Gastroesophageal sphincter (tissue), 4 donors: ENCODE data around the gene PPP1R13B. TPM values are rescaled to one million over a fixed set of nuclear protein-coding genes. Genes with fewer than 3 reads are reported as not detected.
A peak's percentile ranks its signal among the peaks of the same experiment; 100 is the strongest.
"Not testable (repeated sequence)": the region's sequence is repeated elsewhere in the genome, so short reads cannot be mapped to it uniquely, and the experiment has no call there.

Experiments
- ATAC-seq: fragments of 150-250 bp; one replicate; pipeline ENCODE4 v1.9.1; 2016; ENCODE audit warnings: mild to moderate bottlenecking, moderate library complexity
- H3K27ac ChIP-seq, 4 donors: fragments of 200-600 bp; sonication (generic) in 3 of 4; 1 replicate in 3 of 4; 2 replicates in 1 of 4; pipeline ENCODE4 v1.5.1; 2016 to 2019
- H3K27me3 ChIP-seq: fragments of 200-600 bp; sonication (generic); one replicate; pipeline ENCODE4 v1.5.1; 2019
- H3K36me3 ChIP-seq, 2 donors: fragments of 200-600 bp; sonication (generic); one replicate each; pipeline ENCODE4 v1.5.1; 2019; ENCODE audit warnings: control low read depth in 1 of 2
- H3K4me1 ChIP-seq, 3 donors: fragments of 200-600 bp; sonication (generic); 1 replicate in 2 of 3; 2 replicates in 1 of 3; pipeline ENCODE4 v1.5.1; 2016 to 2019; ENCODE audit warnings: control low read depth in 2 of 3
- H3K4me3 ChIP-seq, 2 donors: fragments of 200-600 bp; sonication (generic); one replicate each; pipeline ENCODE4 v1.5.1; 2019; ENCODE audit warnings: mild to moderate bottlenecking in 1 of 2, moderate library complexity in 1 of 2
- H3K9me3 ChIP-seq, 3 donors: fragments of 200-600 bp; sonication (generic); one replicate each; pipeline ENCODE4 v1.5.1; 2017 to 2019; ENCODE audit warnings: control low read depth in 2 of 3
- EP300 ChIP-seq: sonication (generic); formaldehyde crosslinking; IDR thresholded peaks from one replicate; pipeline ENCODE4 v1.6.1; 2017; ENCODE audit warnings: antibody characterized with exemption, mild to moderate bottlenecking
- POLR2A ChIP-seq, 2 donors: fragments of 450-650 bp; IDR thresholded peaks; one replicate each; pipeline ENCODE4 v1.6.1; 2017; ENCODE audit warnings: antibody characterized with exemption in 2 of 2, mild to moderate bottlenecking in 2 of 2, moderate library complexity in 1 of 2
- POLR2AphosphoS5 ChIP-seq: sonication (generic); formaldehyde crosslinking; IDR thresholded peaks from one replicate; pipeline ENCODE4 v1.6.1; 2017; ENCODE audit warnings: antibody characterized with exemption
- WGBS, 2 donors: methylation state at CpG; one replicate each; pipeline ENCODE4 v1.1.5; 2018; ENCODE audit warnings: low coverage in 1 of 2; 5-methylcytosine and 5-hydroxymethylcytosine counted together
- total RNA-seq, 4 donors: library from RNA; depleted of rRNA; stranded (reverse); fragments of >200 nt; gene quantifications; one replicate each; pipeline ENCODE4 v1.1.0, GENCODE V29; 2016
- TF ChIP-seq, protein P1 (sequence below), 4 experiments: fragments of 200-600 bp in 2 of 4; fragments of 450-650 bp in 2 of 4; sonication (generic) in 1 of 4; IDR thresholded peaks; one replicate each; pipeline ENCODE4 v1.5.1; 2017 to 2019; ENCODE audit warnings: antibody characterized with exemption in 4 of 4, mild to moderate bottlenecking in 2 of 4, moderate library complexity in 2 of 4

The PPP1R13B gene
- total RNA-seq, 4 donors from 2014 or later, result 13.9 to 24.8 (median 17.5) TPM

GRCh38 chr14:103788086-103788485 lies 59.3 kb downstream of the PPP1R13B start:
- WGBS, 2 donors, result 75 to 79% methylated on average over 1 of the region's 1 CpG
- ATAC-seq, result no peak
- TF ChIP-seq EP300 (no peak), POLR2AphosphoS5 (no peak), POLR2A (IDR thresholded peaks at IDR 0.05) (no peak)
- TF ChIP-seq, protein P1, sequence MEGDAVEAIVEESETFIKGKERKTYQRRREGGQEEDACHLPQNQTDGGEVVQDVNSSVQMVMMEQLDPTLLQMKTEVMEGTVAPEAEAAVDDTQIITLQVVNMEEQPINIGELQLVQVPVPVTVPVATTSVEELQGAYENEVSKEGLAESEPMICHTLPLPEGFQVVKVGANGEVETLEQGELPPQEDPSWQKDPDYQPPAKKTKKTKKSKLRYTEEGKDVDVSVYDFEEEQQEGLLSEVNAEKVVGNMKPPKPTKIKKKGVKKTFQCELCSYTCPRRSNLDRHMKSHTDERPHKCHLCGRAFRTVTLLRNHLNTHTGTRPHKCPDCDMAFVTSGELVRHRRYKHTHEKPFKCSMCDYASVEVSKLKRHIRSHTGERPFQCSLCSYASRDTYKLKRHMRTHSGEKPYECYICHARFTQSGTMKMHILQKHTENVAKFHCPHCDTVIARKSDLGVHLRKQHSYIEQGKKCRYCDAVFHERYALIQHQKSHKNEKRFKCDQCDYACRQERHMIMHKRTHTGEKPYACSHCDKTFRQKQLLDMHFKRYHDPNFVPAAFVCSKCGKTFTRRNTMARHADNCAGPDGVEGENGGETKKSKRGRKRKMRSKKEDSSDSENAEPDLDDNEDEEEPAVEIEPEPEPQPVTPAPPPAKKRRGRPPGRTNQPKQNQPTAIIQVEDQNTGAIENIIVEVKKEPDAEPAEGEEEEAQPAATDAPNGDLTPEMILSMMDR (IDR thresholded peaks at IDR 0.05), result no peak
- no peaks in the 10 kb centered on the region for H3K4me1 ChIP-seq
- H3K27me3 ChIP-seq, result no peaks in the 10 kb centered on the region
- peaks cover 0 to 36% of the 10 kb centered on the region in 2 donors for H3K36me3 ChIP-seq
- no peak overlapping the region for H3K4me3 ChIP-seq
- H3K9me3 ChIP-seq, result no peaks in the 10 kb centered on the region
- no peak overlapping the region for H3K27ac ChIP-seq

GRCh38 chr14:103782376-103782775 lies 65.0 kb downstream of the PPP1R13B start:
- Histone ChIP-seq H3K9me3 (no peaks in the 10 kb centered on the region), H3K36me3 (peaks cover 0 to 60% of the 10 kb centered on the region in 2 donors)

GRCh38 chr14:103776319-103776718 lies 71.1 kb downstream of the PPP1R13B start:
- not testable (repeated sequence) for H3K27ac ChIP-seq, H3K9me3 ChIP-seq, ATAC-seq, H3K4me1 ChIP-seq, H3K27me3 ChIP-seq, H3K4me3 ChIP-seq
- WGBS, 2 donors, result 63 to 88% methylated on average over 1 of the region's 6 CpGs
- peaks cover 0 to 43% of the 10 kb centered on the region in 2 donors for H3K36me3 ChIP-seq

More at GRCh38 chr14:103782376-103782775, 65.0 kb downstream of the PPP1R13B start:
- Histone ChIP-seq H3K27me3 (no peaks in the 10 kb centered on the region), H3K27ac (no peak overlapping the region), H3K4me1 (no peaks in the 10 kb centered on the region), H3K4me3 (no peak overlapping the region)
- TF ChIP-seq POLR2AphosphoS5, result no peak
- TF ChIP-seq, protein P1 (IDR thresholded peaks at IDR 0.05), result no peak
- TF ChIP-seq POLR2A (IDR thresholded peaks at IDR 0.05), result no peak
- no peak for TF ChIP-seq EP300
- no peak for ATAC-seq
- 70% methylated on average over 2 of the region's 2 CpGs for WGBS, 2 donors

GRCh38 chr14:103775506-103775905 lies 71.9 kb downstream of the PPP1R13B start:
- H3K27me3 ChIP-seq, result no peaks in the 10 kb centered on the region
- peaks cover 0 to 35% of the 10 kb centered on the region in 2 donors for H3K36me3 ChIP-seq
- H3K4me1 ChIP-seq, result no peaks in the 10 kb centered on the region
- H3K27ac ChIP-seq, result no peak overlapping the region
- ATAC-seq, result no peak
- 67 to 71% methylated on average over 1 to 3 of the region's 7 CpGs for WGBS, 2 donors
- H3K4me3 ChIP-seq, result no peak overlapping the region
- no peak for TF ChIP-seq POLR2A (IDR thresholded peaks at IDR 0.05)
- TF ChIP-seq EP300, result no peak
- TF ChIP-seq, protein P1 (IDR thresholded peaks at IDR 0.05), result no peak
- H3K9me3 ChIP-seq, result no peaks in the 10 kb centered on the region

GRCh38 chr14:103773521-103773920 lies 73.9 kb downstream of the PPP1R13B start:
- Histone ChIP-seq H3K27me3 (no peaks in the 10 kb centered on the region), H3K4me3 (no peak overlapping the region), H3K9me3 (no peaks in the 10 kb centered on the region), H3K4me1 (no peaks in the 10 kb centered on the region), H3K27ac (peak overlapping the region in 1 of 4 donors; percentile 25), H3K36me3 (peaks cover 0 to 18% of the 10 kb centered on the region in 2 donors)
- ATAC-seq, result no peak
- TF ChIP-seq EP300 (no peak), POLR2A (IDR thresholded peaks at IDR 0.05) (no peak), POLR2AphosphoS5 (no peak)
- TF ChIP-seq, protein P1 (IDR thresholded peaks at IDR 0.05), result no peak
- WGBS, 2 donors, result 35 to 81% methylated on average over 2 of the region's 2 CpGs
